ENCODE results near the gene HTR2B.
"Not testable (repeated sequence)": the region's sequence is repeated elsewhere in the genome, so short reads cannot be mapped to it uniquely, and the experiment has no call there.

HTR2B gene

DNA sequence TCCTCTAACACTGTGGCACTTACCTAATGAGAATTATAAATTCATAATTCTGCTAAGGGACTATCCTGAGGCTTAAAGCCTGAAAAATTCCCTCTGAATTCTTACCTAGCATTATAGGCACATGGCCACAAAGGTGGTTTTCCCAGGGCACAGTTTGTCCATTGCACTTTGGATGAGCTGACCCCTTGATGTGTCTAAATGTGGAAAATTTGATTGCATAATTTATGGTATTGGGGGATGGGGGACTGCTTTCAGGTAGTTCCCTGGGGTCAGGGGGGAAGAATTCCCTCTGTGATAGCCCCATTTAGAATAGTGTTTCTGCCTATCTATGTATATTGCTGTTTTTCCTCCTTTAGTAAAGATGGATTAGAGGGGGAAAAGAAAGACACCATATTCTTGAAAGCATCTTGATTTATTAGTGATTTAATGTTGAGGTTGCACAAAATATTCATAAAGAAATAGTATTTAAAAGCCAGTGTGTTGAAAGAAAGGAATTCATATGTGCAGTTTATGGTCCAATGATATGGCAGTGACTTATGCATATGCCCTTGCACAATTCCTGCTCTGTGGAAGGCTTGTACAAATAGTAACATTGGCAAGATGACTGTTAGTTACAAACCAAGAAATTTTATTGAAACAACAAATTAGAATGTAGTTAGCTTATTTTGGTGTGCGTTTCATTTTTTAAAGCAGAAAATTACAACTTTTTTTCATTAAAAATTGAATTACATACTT, 8.7 kb upstream of the HTR2B start:
- no peak for DNase-seq

DNA sequence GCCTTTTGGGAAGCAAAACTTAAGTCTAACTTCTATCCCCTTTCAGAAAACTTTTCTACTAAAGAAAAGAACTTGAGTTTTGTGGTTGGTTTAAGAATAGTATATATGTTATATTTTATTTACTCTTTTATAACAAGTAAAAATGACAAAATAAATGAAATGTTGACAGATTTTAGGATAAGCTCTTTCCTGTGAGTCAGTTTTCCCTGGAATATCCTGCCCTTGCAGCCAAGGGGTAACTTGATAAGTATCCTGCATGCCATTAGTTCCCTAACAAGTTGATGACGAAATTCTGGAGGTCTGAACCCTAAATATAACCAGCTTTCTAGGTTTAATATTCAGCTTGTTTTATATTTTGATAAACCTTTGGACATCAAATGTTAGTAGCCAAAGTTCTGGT, 7.3 kb upstream of the HTR2B start:
- DNase-seq: no peak

DNA sequence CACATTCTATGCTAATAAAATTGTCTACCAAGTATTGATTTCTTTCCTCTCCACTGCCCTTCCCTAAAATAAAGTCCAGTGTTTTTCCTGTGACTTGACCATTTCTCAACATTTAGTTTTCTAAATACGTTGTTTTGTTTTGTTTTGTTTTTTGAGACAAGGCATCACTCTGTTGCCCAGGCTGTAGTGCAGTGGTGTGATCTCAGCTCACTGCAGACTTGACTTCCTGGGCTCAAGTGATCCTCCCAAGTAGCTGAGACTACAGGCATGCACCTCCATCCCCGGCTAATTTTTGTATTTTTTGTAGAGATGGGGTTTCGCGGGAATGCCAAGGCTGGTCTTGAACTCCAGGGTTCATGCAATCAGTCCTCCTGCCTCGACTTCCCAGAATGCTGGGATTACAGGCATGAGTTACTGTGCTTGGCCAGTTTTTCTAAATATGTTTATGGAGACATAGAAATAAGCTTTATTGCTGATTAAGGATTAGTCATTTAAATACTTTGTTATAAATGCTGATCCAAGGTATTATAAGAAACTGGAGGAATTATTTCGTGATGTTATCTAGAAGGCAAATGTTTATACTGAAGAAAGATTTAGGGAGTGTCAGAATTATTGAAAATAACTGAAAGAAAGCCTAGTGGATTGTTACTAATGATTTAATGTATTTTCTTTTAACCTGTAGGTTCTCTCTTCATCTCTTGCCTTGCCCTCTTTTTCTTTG, 5.7 kb upstream of the HTR2B start:
- no peak for DNase-seq

DNA sequence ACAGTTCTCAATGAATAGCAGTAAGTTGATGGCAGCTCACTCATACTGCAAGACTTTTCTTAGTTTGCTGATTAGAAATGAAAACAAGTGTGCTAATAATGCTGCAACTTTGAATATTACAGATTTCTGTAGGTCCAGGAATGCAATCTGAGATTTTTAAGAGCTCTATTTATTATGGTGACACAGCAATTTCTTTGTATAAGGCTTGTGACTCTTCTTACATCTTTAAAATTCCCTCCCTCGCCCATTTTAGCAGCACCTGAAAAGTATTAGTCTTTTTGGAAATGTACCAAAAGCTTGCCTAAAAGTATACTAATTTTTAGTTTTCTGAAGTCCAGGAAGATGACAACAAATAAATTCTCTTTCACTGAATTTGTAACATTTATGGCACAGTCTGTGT, 4.4 kb upstream of the HTR2B start:
- DNase-seq: no peak

DNA sequence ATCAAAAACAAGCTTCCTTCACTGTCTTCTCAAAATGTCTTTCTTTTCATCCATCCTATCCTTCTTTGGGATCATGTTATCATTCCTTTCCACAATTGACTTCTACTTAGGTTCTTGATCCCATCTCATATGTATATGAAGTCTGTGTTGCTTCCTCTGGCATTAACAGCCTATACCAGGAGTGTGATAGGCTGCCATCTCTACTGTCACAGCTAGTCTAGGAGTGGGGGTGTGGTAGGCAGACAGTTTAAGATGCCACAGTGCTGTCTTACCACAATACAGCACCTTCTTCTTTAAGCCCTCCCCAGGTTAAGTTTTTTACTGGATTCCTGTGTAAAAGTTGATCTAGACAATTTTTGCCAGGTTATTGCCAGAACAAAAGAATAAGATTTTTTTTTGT, 3.7 kb upstream of the HTR2B start:
- DNase-seq: no peak

DNA sequence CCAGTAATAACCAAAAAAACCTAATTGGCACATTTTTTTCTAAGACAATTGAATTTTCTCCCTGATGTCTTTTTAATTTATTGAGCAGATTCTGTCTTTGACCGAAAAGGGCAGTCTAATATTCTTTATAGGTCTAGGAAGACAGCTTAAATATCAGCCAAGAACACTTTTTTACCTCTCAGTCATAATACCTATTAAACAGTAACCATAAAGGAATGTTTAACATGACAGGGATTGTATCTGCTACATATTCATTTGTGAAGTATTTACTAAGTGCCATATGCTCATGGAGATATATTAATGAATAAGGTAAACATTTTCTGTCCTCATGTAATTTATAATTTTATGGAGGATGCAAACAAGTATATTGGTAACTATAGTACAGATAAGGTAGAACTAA, 3.1 kb upstream of the HTR2B start:
- DNase-seq: no peak

DNA sequence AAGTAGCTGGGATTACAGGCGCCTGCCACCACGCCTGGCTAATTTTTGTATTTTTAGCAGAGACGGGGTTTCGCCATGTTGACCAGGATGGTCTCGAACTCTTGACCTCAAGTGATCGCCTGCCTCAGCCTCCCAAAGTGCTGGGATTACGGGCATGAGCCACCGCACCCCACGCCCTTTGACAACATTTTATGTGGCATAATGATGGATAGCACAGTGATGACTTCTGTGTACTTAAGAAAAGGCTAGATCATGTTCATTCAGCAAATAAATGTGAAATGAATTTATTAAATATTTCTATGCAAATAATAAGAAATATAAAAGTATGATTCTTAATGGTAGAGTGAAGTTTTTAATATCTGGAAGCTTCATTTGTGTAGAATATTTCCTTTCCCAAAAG, 2.6 kb upstream of the HTR2B start:
- no peak for DNase-seq

DNA sequence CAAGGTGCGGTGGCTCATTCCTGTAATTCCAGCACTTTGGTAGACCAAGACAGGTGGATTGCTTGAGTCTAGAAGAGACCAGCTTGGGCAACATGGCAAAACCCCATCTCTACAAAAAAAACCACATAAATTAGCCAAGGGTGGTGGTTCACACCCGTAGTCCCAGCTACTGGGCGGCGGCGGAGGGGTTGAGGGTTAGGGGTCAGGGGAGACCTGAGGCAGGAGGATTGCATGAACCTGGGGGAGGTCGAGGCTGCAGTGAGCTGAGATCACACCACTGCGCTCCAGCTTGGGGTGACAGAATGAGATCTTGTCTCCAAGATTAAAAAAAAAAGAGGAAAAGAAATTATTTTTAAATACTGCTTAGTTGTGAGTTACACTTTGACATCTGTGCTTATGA, 1.3 kb upstream of the HTR2B start:
- no peak for DNase-seq

DNA sequence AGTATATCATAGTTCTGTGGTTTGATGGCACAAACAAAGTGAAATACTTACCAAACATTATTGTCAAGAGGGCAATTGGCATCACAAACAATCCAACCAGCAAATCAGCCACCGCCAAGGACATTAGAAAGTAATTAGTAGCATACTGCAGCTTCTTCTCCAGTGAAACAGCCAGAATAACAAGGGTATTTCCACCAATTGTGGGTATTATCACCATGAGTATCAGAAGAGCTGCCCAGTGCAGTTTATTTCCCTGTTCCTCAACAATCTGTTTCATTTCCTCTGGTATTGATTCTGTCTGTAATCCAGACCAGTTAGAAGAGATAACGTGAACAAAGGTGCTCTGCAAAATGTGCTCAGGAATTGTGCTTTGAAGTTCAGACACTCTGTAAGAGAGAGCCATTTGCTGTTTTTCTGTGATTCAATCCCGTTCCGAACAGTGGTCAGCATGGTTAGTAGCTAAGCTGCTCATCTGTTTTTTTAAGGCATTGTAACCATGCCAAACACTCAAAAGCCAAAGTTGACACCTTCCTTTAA, 1.4 kb downstream of the HTR2B start:
- DNase-seq: no peak

DNA sequence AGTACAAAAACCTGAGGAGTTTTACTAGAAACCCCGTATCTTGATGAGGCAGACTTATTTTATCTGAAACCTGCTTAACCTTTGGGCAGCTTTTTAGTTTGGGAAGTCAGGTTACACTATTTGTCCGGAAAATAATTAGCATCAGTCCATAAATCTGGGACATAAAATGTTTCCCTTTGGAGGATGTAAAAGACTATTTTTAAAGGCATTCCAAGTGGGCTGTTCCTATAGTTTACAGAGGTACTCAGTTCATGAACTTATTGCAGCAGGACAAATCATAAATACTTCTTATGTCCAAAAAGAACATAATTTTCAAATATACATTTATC, 6.3 kb downstream of the HTR2B start:
- DNase-seq: no peak

DNA sequence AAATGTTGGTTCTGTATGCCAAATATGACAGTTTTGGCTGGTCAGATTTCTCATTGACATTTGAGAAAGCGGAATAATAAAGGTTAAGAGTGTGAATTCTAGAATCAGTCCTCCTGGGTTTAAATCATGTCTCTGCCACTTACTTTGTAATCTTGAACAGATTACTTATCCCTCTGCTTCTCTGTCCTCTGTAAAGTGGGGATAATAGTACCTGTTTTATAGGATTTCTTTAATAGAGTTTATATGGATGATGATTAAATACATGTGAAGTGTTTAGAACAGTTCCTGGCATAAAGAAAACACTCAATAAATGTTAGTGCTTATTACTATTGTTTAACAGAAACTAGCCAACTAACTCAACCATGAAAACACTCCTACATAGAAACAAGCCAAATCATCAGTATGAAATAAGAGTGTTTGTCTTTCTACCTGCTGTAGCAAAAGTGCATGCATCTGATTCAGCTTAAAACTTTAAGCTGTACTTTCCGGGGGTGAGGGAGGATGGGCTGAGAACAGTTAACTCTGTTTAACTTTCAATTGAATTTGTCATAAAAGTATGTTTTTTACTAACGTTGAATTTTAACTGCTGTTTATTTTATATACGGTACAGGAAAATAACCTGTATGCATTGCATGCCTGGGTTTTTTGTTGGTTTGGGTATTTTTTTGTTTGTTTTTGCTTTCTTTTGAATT, 6.8 kb downstream of the HTR2B start:
- no peak for DNase-seq

DNA sequence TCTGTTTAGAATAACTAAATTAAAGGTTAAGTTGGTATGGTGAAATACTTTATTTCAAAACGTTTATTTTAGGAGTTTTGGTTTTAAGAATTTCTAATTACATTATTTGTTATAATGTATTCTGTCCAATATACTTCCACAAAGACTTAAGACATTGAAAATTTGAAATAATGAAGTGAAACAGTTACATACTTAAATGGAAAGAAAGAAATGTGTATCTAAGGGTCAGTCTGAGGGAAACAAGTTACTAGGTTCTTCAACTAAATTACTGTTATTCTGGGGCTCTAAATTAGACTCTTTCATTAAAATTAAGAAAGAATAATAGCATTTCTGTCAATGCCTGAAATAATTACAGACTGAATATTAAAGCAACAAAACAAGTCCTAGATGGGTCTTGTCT, 7.7 kb downstream of the HTR2B start:
- no peak for DNase-seq

DNA sequence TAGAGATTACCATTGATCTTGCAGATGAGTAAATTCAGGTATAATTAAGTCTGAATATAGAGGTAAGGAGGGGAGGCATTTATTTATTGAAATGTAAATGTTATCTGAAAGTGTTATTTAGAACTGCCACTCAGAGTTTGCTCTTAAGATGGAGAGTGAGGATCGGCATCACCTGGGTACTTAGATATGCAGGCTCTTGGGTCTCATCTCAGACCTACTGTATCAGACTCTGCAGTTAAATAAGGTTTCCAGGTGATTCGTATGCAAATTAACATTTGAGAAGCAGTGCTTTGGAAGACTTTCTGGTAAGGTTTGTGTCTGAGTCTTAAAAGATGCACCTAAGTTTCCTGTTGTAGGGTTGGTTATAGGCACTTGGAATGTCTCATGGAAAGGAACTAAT, 9.2 kb downstream of the HTR2B start:
- no peak for DNase-seq

DNA sequence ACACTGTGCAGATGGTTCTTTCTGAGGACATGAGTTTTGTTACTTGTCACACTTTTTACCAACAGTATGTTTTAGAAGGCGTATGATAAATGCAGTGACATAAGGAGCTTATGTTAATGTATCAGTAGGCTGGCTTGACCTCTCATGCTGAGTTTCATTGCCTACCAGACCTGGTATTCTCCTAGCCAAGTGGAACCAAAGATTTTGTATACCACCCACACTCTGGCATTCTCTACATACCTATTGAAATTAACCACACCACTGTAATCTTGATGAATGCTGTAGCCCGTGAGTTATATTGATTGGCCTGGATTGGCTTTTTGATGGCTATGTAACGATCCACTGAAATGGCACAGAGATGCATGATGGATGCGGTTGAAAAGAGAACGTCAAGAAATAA, 11.4 kb downstream of the HTR2B start:
- DNase-seq: no peak

DNA sequence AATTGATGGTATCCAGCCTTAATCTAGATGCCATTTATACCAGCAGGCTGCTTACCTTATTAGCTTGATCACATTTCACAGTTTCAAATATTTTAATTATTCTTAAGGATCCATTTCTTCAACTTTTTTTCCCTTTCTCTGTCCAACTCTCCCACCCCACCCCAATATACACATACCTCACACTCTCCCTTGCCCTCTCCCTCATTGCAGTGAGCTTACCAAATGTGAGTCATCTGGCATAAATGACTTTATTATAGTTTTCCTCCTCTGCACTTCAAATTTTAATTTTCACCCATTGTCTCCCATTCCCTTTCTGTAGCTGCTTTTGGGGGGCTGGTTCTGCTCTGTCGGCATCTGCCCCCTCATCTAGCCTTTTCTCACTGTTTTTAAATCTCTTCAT, 12.9 kb downstream of the HTR2B start:
- DNase-seq: no peak

DNA sequence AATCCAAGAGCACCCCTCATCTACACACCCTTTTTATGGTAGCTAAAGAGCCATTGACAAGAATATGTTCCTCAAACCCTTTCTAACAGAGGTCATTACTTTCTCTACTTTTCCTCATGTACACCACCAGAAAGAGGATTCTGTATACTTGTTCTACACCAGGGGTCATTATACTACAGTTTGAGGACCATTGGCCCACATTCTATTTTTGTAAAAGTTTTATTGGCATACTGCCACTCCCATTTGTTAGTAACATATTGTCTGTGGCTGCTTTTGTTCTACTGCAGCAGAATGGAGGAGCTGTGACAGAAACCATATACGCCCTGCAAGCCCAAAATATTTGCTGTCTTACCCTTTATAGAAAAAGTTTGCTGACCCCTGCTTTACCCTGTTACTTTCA, 14.3 kb downstream of the HTR2B start:
- DNase-seq: no peak

DNA sequence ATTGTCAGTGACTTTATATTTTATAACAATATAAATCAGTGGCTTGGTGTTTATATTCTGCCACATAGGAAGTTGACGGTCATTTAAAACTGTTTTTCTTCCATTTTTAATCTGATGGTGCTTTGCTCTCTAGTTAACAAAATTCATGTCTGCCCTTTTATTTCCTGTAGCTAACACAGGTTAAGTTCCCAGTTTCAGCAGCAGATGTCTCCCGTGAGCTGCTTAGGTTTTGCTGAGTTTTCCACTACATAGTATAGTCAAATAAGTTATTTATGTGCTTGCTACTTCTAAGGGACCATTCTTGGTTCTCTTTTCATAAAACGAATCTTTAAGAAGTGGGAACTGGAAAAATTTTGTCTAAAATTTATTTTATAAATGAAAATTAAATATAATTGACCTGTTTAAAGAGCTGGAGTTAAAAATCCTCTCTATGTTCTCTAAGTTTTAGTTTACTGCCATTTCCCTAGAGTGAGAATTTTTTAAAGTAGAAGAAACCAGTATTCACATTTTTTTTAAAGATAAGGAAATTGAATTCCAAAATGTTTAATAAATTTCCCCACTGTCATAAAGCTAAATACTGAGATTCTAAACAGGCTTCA, 20.6 kb downstream of the HTR2B start:
- DNase-seq: no peak

DNA sequence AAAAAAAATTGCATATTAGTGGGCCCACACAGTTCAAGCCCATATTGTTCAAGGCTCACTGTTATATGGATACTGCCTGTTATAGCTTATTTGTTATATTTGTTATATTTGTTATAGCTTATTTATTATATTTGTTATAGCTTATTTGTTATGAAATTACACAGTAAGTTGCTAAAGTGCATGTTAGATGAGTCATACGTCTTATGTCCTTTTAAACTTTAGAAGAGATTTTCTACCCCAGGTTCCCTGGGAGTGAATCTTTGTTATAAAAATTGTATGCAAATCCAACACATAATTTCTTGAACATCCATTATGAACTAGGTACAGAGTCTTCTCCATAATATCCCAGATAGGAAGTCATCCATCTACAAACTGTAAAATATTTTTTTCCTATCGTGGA, 22.1 kb downstream of the HTR2B start:
- DNase-seq: no peak

DNA sequence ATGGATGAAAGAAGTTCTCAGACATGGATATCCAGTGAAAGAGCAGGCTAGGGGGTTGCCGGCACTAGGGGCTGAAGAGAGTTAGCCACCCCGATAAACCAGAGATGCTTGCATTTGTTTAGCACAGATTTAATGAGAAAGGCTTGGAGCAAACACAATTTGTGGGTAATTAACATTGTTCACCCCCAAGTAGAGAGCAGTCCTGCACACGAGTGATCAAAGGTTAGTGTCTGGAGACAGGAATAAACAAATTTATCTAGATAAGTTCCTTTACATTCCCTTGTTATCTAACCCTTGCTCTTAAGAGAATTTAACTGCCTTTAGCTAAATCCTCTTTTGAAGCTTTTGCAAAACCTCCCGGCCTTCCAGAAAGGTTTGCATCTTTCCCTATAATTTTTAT, 23.9 kb downstream of the HTR2B start:
- no peak for DNase-seq

DNA sequence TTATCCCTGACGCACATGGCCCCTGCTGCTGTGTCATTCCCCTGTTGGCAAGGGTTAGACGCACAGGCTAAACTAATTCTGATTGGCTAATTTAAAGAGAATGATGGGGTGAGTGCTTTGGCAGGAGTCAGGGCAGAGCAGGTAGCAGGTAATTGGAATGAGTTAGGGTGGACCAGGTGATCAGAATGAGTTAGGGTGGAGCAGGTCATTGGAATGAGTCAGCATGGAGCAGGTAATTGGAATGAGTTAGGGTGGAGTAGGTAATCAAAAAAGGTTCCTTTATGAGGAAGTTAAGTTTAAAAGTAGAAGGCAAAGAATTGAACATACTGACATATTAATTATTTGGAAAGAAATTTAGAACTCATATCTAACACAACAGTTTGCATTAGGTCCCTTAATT, 24.5 kb downstream of the HTR2B start:
- DNase-seq: not testable (repeated sequence)

DNA sequence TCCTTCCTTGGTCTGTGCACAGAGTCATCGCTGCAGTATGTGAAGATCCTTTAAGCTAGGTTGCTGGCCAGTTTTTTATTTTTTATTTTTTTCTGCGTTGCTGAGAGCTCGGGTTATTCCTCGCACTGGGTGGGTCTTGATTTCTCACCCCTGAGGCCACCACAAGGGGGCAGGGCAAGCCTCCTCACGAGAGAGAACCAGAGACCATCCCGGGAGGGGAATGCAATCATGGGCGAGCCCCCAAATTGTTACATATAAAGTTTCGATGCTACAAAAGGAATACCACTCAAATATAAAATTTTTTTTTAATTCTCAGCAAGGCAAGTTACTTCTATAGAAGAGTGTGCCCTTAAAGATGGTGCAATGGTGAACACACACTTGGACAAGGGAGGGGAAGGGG, 24.9 kb downstream of the HTR2B start:
- no peak for DNase-seq

DNA sequence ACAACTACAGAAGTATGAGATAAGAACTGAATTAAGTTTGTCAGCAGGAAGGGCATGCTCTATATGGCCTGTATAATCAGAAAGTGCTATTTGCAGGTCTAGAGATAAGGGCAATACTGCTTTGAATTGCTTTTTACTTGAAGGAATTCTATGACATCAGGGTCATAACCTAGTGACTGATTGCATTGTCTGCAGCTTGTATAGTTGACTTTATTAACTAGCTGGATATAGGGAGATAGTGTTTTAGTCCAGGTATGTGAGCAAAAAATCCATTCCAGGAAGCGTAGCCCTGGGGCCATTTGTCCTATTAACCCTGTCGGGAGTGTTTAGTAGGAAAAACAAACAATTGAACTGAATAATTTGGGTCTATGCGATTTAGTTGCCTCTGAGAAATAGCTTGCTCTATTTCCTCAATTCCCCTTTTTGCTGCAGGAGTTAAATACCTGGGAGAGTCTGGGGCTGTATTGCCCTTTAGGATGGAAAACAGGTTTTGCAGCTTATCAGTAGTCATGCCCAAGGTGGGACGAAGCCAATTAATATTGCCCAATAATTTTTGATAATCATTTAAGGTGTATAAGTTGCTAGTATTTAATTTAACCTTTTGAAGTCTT, 30.0 kb downstream of the HTR2B start:
- no peak for DNase-seq

DNA sequence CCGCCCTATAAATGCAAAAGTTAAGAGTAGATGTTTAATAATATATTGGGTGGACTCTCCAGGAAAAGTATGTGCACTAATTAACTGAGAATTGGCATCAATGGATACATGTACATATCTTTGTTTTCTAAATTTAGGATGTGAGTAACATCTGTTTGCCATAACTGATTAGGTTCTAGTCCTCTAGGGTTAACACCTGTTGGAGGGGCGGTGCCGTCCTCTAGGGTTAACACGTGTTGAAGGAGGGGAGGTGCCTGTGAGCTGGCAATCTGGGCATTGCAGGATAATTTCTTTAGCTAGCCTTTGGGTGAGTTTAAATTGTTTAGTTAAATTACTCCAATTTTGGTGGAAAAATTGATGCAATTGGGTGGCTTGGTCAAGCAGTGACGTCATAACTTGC, 30.9 kb downstream of the HTR2B start:
- DNase-seq: no peak

Data from NCI-H2081 treated with DMSO at 0.1 percent for 48 hours (cell line).